Thyroid gland (tissue), 4 donors: ENCODE measurements around the gene ACP7. TPM values are rescaled to one million over a fixed set of nuclear protein-coding genes. Genes with fewer than 3 reads are reported as not detected.
"Not testable (repeated sequence)": the region's sequence is repeated elsewhere in the genome, so short reads cannot be mapped to it uniquely, and the experiment has no call there.

Experiments
- DNase-seq, 2 donors: peaks; one replicate each; pipeline ENCODE4 v3.0.0-alpha.2; 2019
- H3K27ac ChIP-seq, 3 donors: fragments of 200-600 bp; sonication (generic); 1 replicate in 2 of 3; 2 replicates in 1 of 3; pipeline ENCODE4 v1.5.1; 2016 to 2019; ENCODE audit warnings: mild to moderate bottlenecking in 1 of 3, moderate library complexity in 1 of 3
- H3K27me3 ChIP-seq: fragments of 200-600 bp; sonication (generic); one replicate; pipeline ENCODE4 v1.5.1; 2019
- H3K36me3 ChIP-seq, 2 donors: fragments of 200-600 bp; sonication (generic); one replicate each; pipeline ENCODE4 v1.5.1; 2016 to 2019
- H3K4me1 ChIP-seq, 2 donors: fragments of 200-600 bp; sonication (generic); one replicate each; pipeline ENCODE4 v1.5.1; 2017 to 2019
- H3K4me3 ChIP-seq, 3 donors: fragments of 200-600 bp; sonication (generic); replicated peaks in 1 of 3; 1 replicate in 2 of 3; 2 replicates in 1 of 3; pipeline ENCODE4 v1.5.1; 2016; ENCODE audit warnings: mild to moderate bottlenecking in 1 of 3
- H3K9me3 ChIP-seq: fragments of 200-600 bp; sonication (generic); one replicate; pipeline ENCODE4 v1.5.1; 2017
- POLR2A ChIP-seq, 2 donors: fragments of 450-650 bp; IDR thresholded peaks; one replicate each; pipeline ENCODE4 v1.6.1; 2017; ENCODE audit warnings: antibody characterized with exemption in 2 of 2, mild to moderate bottlenecking in 2 of 2, moderate library complexity in 1 of 2
- WGBS, 2 donors: methylation state at CpG; one replicate each; pipeline ENCODE4 v1.1.5; 2017; 5-methylcytosine and 5-hydroxymethylcytosine counted together
- intact Hi-C: fragments of 100-400 bp; cut with DNase I; formaldehyde crosslinking; loops from one replicate; pipeline ENCODE4 v1.15.1; 2023
- total RNA-seq, 4 donors: library from RNA; depleted of rRNA; stranded (reverse); fragments of >200 nt; gene quantifications; one replicate each; pipeline ENCODE4 v1.2.3, GENCODE V29; 2016
- TF ChIP-seq, protein P1 (sequence below), 6 experiments: fragments of 200-600 bp in 3 of 6; fragments of 450-650 bp in 3 of 6; sonication (generic) in 3 of 6; IDR thresholded peaks; one replicate each; pipeline ENCODE4 v1.5.1; 2016 to 2019; ENCODE audit warnings: antibody characterized with exemption in 6 of 6, mild to moderate bottlenecking in 2 of 6, inconsistent platforms in 1 of 6, moderate library complexity in 1 of 6

The ACP7 gene
- total RNA-seq, 4 donors from 2014 or later, result 0.22 TPM; not detected in 3

- intact Hi-C loops, result no loop called here
- Histone ChIP-seq H3K27ac (no peak overlapping the region), H3K9me3 (no peaks in the 10 kb centered on the region), H3K27me3 (no peaks in the 10 kb centered on the region), H3K4me1 (no peaks in the 10 kb centered on the region), H3K4me3 (no peak overlapping the region), H3K36me3 (no peaks in the 10 kb centered on the region)
- no peak for TF ChIP-seq POLR2A (IDR thresholded peaks at IDR 0.05)
- TF ChIP-seq, protein P1, sequence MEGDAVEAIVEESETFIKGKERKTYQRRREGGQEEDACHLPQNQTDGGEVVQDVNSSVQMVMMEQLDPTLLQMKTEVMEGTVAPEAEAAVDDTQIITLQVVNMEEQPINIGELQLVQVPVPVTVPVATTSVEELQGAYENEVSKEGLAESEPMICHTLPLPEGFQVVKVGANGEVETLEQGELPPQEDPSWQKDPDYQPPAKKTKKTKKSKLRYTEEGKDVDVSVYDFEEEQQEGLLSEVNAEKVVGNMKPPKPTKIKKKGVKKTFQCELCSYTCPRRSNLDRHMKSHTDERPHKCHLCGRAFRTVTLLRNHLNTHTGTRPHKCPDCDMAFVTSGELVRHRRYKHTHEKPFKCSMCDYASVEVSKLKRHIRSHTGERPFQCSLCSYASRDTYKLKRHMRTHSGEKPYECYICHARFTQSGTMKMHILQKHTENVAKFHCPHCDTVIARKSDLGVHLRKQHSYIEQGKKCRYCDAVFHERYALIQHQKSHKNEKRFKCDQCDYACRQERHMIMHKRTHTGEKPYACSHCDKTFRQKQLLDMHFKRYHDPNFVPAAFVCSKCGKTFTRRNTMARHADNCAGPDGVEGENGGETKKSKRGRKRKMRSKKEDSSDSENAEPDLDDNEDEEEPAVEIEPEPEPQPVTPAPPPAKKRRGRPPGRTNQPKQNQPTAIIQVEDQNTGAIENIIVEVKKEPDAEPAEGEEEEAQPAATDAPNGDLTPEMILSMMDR (IDR thresholded peaks at IDR 0.05), result no peak
- WGBS, 2 donors, result 88 to 91% methylated on average over 6 of the region's 6 CpGs
- DNase-seq, result no peak
Observed at GRCh38 chr19:39064405-39064804, 19.8 kb upstream of the ACP7 start.

DNA sequence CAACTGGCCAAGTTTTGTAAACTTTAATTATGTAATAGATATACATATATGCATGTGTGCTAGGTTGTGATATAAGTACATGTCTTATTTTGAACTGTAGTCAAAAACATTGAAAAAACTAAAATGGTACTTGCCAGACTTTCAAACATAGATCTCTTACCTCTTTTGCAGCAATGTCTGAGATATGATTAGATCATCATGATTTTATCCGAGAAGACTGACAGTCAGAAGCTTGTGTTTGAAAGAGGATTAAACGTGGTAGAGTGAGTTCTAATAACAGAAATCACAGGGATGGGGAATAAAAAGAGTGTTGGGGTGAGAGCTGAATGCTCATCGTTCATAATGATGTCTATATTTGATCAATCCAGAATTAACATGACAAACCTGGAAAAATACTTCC lies 18.2 kb upstream of the ACP7 start:
- intact Hi-C loops, result no loop called here
- Histone ChIP-seq H3K27me3 (no peaks in the 10 kb centered on the region), H3K27ac (no peak overlapping the region), H3K9me3 (no peaks in the 10 kb centered on the region), H3K4me1 (no peaks in the 10 kb centered on the region), H3K36me3 (no peaks in the 10 kb centered on the region), H3K4me3 (no peak overlapping the region)
- WGBS, 2 donors, result 77 to 81% methylated on average over 3 of the region's 3 CpGs
- no peak for DNase-seq
- TF ChIP-seq, protein P1 (IDR thresholded peaks at IDR 0.05), result no peak
- TF ChIP-seq POLR2A (IDR thresholded peaks at IDR 0.05), result no peak

DNA sequence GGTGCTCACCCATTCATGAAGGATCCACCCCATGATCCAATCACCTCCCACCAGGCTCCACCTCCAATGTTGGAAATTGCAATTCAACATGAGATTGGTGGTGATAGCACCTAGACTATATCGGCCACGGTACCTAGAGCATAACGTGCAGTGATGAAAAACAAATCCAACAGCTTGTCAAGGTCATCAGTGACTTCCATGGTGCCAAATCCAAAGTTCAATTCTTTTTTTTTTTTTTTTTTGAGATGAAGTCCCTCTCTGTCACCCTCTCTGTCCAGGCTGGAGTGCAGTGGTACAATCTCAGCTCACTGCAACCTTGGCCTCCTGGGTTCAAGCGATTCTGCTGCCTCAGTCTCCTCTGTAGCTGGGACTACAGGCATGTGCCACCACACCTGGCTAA lies 17.1 kb upstream of the ACP7 start:
- Histone ChIP-seq H3K27me3 (no peaks in the 10 kb centered on the region), H3K4me1 (no peaks in the 10 kb centered on the region), H3K4me3 (no peak overlapping the region), H3K36me3 (no peaks in the 10 kb centered on the region), H3K9me3 (no peaks in the 10 kb centered on the region), H3K27ac (no peak overlapping the region)
- DNase-seq, result no peak
- intact Hi-C loops, result no loop called here
- WGBS, 2 donors, result 92 to 98% methylated on average over 4 of the region's 4 CpGs
- TF ChIP-seq POLR2A (IDR thresholded peaks at IDR 0.05), result no peak
- TF ChIP-seq, protein P1 (IDR thresholded peaks at IDR 0.05), result no peak

GRCh38 chr19:39068259-39068658 lies 15.9 kb upstream of the ACP7 start:
- 85 to 86% methylated on average over 3 to 6 of the region's 6 CpGs for WGBS, 2 donors
- H3K9me3 ChIP-seq, H3K4me1 ChIP-seq, H3K4me3 ChIP-seq, DNase-seq, intact Hi-C loops, H3K27ac ChIP-seq, H3K27me3 ChIP-seq, H3K36me3 ChIP-seq: not testable (repeated sequence)

- WGBS, 2 donors, result 72 to 77% methylated on average over 4 to 5 of the region's 5 CpGs
Observed at GRCh38 chr19:39070888-39071287, 13.3 kb upstream of the ACP7 start.

More at GRCh38 chr19:39070888-39071287, 13.3 kb upstream of the ACP7 start:
- no peak for DNase-seq
- TF ChIP-seq POLR2A (IDR thresholded peaks at IDR 0.05), result no peak
- TF ChIP-seq, protein P1 (IDR thresholded peaks at IDR 0.05), result no peak
- Histone ChIP-seq H3K4me1 (no peaks in the 10 kb centered on the region), H3K4me3 (no peak overlapping the region), H3K27ac (no peak overlapping the region), H3K9me3 (no peaks in the 10 kb centered on the region), H3K36me3 (no peaks in the 10 kb centered on the region), H3K27me3 (no peaks in the 10 kb centered on the region)
- intact Hi-C loops, result no loop called here
